ENCODE results near the gene SLC6A19. TPM values are rescaled to one million over a fixed set of nuclear protein-coding genes. Genes with fewer than 3 reads are reported as not detected.
A peak's percentile ranks its signal among the peaks of the same experiment; 100 is the strongest.

The SLC6A19 gene
- total and polyA plus RNA-seq, 2 of the 13 experiments (the other 11 are each of a cell fraction or from before 2014, with no cell fraction given) = 0.02 TPM; not detected in 1

DNA sequence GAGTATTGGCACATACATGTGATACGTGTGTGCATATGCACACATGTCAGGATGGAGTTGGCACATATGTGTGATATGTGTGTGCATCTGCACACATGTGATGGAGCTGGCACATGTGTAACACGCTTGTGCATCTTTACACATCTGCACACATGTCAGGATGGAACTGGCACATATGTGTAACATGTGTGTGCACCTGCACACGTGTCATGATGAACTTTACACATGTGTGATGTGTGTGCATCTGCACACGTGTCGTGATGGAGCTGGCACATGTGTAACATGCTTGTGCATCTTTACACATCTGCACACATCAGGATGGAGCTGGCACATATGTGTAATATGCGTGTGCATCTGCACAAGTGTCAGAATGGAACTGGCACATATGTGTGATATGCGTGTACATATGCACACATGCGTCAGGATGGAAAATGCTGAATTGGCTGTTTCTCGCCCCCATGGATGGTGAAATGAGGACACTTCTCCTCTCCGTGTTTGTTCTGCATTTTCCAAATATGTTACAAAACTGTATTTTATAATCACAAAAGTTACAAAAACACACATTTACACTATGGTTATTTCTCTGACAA, 16.3 kb upstream of the SLC6A19 start (continued):
- no peak for TF ChIP-seq GMEB2 (CRISPR knock-in tag; IDR thresholded peaks at IDR 0.05; ENCODE audit: low read depth)
- no peak for TF ChIP-seq RELA (CRISPR knock-in tag; IDR thresholded peaks at IDR 0.05)
- TF ChIP-seq ARNT2 (CRISPR knock-in tag; IDR thresholded peaks at IDR 0.05; ENCODE audit: low read depth) = no peak
- no peak for TF ChIP-seq ISX (CRISPR knock-in tag; conservative IDR thresholded peaks at IDR 0.05)
- TF ChIP-seq ZNF510 (CRISPR knock-in tag; IDR thresholded peaks at IDR 0.05; ENCODE audit: low read depth) = no peak
- TF ChIP-seq ZNF207 (IDR thresholded peaks at IDR 0.05; ENCODE audit: borderline replicate concordance) = no peak
- TF ChIP-seq, protein P1, sequence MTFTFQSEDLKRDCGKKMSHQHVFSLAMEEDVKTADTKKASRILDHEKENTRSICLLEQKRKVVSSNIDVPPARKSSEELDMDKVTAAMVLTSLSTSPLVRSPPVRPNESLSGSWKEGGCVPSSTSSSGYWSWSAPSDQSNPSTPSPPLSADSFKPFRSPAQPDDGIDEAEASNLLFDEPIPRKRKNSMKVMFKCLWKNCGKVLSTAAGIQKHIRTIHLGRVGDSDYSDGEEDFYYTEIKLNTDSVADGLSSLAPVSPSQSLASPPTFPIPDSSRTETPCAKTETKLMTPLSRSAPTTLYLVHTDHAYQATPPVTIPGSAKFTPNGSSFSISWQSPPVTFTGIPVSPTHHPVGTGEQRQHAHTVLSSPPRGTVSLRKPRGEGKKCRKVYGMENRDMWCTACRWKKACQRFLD (CRISPR knock-in tag; IDR thresholded peaks at IDR 0.05; ENCODE audit: borderline replicate concordance) = no peak
- TF ChIP-seq ZNF780A (CRISPR knock-in tag; IDR thresholded peaks at IDR 0.05) = peak; percentile 52; the same call in 1 of the 2 replicates
- TF ChIP-seq ZNF572 (CRISPR knock-in tag; IDR thresholded peaks at IDR 0.05) = no peak
- no peak for TF ChIP-seq GZF1 (CRISPR knock-in tag; IDR thresholded peaks at IDR 0.05)
- TF ChIP-seq MTF1 (CRISPR knock-in tag; IDR thresholded peaks at IDR 0.05) = no peak
- no peak for TF ChIP-seq ZNF850 (CRISPR knock-in tag; conservative IDR thresholded peaks at IDR 0.05)
- TF ChIP-seq ZNF746 (CRISPR knock-in tag; IDR thresholded peaks at IDR 0.05) = no peak
- no peak for TF ChIP-seq ZBTB20 (CRISPR knock-in tag; IDR thresholded peaks at IDR 0.05; ENCODE audit: borderline replicate concordance, low read depth)
- TF ChIP-seq ZNF83 (CRISPR knock-in tag; IDR thresholded peaks at IDR 0.05; ENCODE audit: borderline replicate concordance) = no peak
- TF ChIP-seq HMGXB3 (CRISPR knock-in tag; IDR thresholded peaks at IDR 0.05; ENCODE audit: borderline replicate concordance) = no peak
- no peak for TF ChIP-seq ZNF672 (CRISPR knock-in tag; IDR thresholded peaks at IDR 0.05)
- no peak for TF ChIP-seq ZNF280B (CRISPR knock-in tag; IDR thresholded peaks at IDR 0.05; ENCODE audit: borderline replicate concordance)
- TF ChIP-seq HDAC6 (IDR thresholded peaks at IDR 0.05; ENCODE audit: low read depth, low read length) = no peak
- no peak for TF ChIP-seq ZNF639 (CRISPR knock-in tag; conservative IDR thresholded peaks at IDR 0.05)
- no peak for TF ChIP-seq MTA3 (CRISPR knock-in tag; IDR thresholded peaks at IDR 0.05)

Data from HepG2 (cell line).